Activated T-cell treated with anti-CD3 and anti-CD28 coated beads for 1 hour (primary cell): ENCODE data around the gene TAS2R46.
"Not testable (repeated sequence)": the region's sequence is repeated elsewhere in the genome, so short reads cannot be mapped to it uniquely, and the experiment has no call there.

Experiments
- DNase-seq: peaks from one replicate; pipeline ENCODE4 v3.0.0-alpha.2; 2020; ENCODE audit warnings: low read depth

Gene TAS2R46

DNA sequence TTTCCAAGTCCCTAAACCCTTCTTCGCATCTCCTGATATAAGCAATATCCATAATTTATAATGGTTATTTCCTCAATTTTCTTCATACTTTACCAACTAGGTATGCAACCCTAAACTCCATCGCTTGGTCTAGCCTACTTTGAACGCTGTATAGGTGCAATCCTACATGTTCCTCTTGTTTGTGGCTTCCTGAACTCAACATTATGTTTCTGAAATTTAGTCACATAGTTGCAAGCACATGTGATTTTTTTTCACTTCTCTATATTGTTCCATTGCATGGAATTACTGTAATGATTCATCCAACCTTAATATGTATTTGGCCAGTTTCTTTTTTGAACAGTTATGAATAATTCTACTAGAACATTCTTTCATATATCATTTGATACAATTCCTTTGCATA lies 28.1 kb downstream of the TAS2R46 start:
- not testable (repeated sequence) for DNase-seq

GRCh38 chr12:11031307-11031706 lies 30.8 kb downstream of the TAS2R46 start, which contains the start of gene TAS2R31:
Gene TAS2R31, minus strand, starts transcription at chr12:11031407. Its CDS starts 72 bp downstream, at chr12:11031335.
- no peak for DNase-seq

DNA sequence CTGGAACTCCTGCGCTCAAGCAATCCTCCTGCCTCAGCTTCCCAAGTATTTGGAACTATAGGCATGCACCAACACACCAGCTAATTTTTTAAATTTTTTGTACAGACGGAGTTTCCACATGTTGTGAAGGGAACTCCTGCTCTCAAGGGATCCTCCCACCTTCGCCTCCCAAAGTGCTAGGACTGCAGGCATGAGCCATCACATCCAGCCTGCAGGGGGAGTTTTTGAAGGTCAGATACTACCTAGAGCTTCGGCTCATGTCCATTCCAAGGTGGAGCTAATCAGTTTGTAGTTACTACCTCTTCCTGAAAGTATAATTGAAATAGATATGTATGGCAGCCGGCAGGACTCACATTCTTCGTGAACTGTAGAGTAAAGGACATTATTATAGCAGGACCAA lies 36.0 kb downstream of the TAS2R46 start:
- DNase-seq = no peak

DNA sequence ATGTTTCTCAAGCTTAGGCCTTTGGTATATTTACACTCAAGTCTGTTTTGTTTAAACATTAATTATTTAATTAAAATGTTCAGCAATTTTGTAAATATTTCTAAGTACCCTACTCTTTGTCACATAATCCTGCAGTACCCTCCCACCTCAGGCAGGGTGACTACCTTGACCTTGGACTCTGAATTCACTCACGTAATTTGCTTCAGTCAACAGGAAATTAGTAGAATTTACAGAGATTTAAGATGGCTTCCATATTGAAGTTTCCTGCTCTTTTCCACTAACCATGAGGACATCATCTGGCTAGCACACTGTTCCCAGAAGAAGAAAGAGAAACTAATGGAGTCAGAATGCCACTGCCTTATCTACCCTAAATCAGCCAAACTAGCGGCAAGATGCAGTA lies 38.7 kb downstream of the TAS2R46 start:
- DNase-seq = no peak

DNA sequence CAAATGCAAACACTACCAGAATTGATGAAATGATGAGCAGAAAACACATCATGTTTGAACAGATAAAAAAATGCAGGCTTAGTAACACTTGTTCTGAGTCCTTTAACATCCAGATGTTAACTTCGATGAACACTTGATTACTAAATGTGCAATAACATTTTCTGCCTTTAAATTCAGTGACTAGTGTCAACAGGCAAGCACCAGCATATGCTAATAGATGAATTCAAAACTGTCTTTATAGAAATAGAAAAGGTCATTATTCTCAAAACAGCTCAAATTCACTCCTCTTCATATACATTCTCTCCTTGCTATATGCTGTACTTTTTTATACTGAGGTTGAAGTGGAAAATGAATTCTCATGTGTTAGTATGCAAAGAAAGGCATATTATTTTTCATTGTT lies 39.6 kb downstream of the TAS2R46 start, which contains the start of gene TAS2R19:
Gene TAS2R19 (minus strand): TSS at position 101 of the 400 bp plus-strand sequence. CDS start 49 bp downstream, at position 52.
- DNase-seq = no peak

GRCh38 chr12:11016937-11017336 lies 45.2 kb downstream of the TAS2R46 start:
- no peak for DNase-seq

- no peak for DNase-seq
These were observed 46.2 kb downstream of the TAS2R46 start for GRCh38 chr12:11015775-11016430.

- DNase-seq = no peak
These were observed 47.9 kb downstream of the TAS2R46 start for GRCh38 chr12:11014234-11014633.
